PC-3 (cell line): ENCODE data around the gene ITGB4.
A peak's percentile ranks its signal among the peaks of the same experiment; 100 is the strongest.

Experiments
- CTCF ChIP-seq: fragments of 300-600 bp; sonication (generic); conservative IDR thresholded peaks from 2 replicates; pipeline ENCODE4 v1.5.1; 2017; ENCODE audit warnings: antibody characterized with exemption, low read depth, mild to moderate bottlenecking, low read length
- EZH2 ChIP-seq: fragments of 300-600 bp; sonication (generic); IDR thresholded peaks from one replicate; pipeline ENCODE4 v1.6.1; 2017; ENCODE audit warnings: antibody characterized with exemption, mild to moderate bottlenecking, low read length; ENCODE audit not compliant: unreplicated experiment
- EZH2phosphoT487 ChIP-seq: fragments of 300-600 bp; sonication (generic); IDR thresholded peaks from 2 replicates; pipeline ENCODE4 v1.6.1; 2018; ENCODE audit warnings: mild to moderate bottlenecking, antibody characterized with exemption, low read length, borderline replicate concordance

- TF ChIP-seq CTCF (no peak), EZH2 (no peak), EZH2phosphoT487 (peak; percentile 85)
These were observed at the start of gene ITGB4 for GRCh38 chr17:75720656-75721462.
